Measurements from ENCODE around the gene SPINK9.

GRCh38 chr5:148347706-148348105 is 12.3 kb downstream of the SPINK9 start:
- TF ChIP-seq CTCF (IDR thresholded peaks at IDR 0.05) (no peak), ZFX (IDR thresholded peaks at IDR 0.05; ENCODE audit: borderline replicate concordance) (no peak)
